ENCODE data around the gene CYSLTR2.

DNA sequence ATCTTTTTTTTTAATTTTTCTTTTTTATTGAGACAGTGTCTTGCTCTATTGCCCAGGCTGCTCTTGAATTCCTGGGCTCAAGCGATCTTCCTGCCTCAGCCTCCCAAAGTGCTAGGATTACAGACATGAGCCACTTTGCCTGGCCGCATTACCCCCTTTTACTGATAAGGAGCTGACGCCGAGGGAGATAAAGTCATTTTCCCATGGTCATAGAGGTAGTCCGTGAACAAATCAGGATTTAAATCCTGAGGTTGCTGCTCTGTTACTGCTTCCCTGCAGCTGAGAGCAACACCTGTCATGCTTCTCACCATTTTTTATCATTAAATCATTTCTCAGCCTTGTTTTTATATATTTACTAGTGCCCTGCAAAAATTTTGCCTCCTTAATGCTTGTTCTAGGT, 7.4 kb downstream of the CYSLTR2 start:
- TF ChIP-seq TAF1 (IDR thresholded peaks at IDR 0.05; ENCODE audit: low read depth), result no peak
- no peak for TF ChIP-seq FOXM1 (IDR thresholded peaks at IDR 0.05; ENCODE audit: borderline replicate concordance, low read depth)
- TF ChIP-seq, protein P1, sequence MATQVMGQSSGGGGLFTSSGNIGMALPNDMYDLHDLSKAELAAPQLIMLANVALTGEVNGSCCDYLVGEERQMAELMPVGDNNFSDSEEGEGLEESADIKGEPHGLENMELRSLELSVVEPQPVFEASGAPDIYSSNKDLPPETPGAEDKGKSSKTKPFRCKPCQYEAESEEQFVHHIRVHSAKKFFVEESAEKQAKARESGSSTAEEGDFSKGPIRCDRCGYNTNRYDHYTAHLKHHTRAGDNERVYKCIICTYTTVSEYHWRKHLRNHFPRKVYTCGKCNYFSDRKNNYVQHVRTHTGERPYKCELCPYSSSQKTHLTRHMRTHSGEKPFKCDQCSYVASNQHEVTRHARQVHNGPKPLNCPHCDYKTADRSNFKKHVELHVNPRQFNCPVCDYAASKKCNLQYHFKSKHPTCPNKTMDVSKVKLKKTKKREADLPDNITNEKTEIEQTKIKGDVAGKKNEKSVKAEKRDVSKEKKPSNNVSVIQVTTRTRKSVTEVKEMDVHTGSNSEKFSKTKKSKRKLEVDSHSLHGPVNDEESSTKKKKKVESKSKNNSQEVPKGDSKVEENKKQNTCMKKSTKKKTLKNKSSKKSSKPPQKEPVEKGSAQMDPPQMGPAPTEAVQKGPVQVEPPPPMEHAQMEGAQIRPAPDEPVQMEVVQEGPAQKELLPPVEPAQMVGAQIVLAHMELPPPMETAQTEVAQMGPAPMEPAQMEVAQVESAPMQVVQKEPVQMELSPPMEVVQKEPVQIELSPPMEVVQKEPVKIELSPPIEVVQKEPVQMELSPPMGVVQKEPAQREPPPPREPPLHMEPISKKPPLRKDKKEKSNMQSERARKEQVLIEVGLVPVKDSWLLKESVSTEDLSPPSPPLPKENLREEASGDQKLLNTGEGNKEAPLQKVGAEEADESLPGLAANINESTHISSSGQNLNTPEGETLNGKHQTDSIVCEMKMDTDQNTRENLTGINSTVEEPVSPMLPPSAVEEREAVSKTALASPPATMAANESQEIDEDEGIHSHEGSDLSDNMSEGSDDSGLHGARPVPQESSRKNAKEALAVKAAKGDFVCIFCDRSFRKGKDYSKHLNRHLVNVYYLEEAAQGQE (IDR thresholded peaks at IDR 0.05; ENCODE audit: low read depth), result no peak
- TF ChIP-seq, protein P2, sequence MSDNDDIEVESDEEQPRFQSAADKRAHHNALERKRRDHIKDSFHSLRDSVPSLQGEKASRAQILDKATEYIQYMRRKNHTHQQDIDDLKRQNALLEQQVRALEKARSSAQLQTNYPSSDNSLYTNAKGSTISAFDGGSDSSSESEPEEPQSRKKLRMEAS (IDR thresholded peaks at IDR 0.05), result no peak
- no peak for TF ChIP-seq RAD21 (IDR thresholded peaks at IDR 0.05; ENCODE audit: low read depth)
- TF ChIP-seq CEBPB (IDR thresholded peaks at IDR 0.05), result no peak
- TF ChIP-seq EP300 (IDR thresholded peaks at IDR 0.05; ENCODE audit: borderline replicate concordance), result no peak
- TF ChIP-seq, protein P3, sequence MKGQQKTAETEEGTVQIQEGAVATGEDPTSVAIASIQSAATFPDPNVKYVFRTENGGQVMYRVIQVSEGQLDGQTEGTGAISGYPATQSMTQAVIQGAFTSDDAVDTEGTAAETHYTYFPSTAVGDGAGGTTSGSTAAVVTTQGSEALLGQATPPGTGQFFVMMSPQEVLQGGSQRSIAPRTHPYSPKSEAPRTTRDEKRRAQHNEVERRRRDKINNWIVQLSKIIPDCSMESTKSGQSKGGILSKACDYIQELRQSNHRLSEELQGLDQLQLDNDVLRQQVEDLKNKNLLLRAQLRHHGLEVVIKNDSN (IDR thresholded peaks at IDR 0.05), result no peak
- TF ChIP-seq CREB1 (IDR thresholded peaks at IDR 0.05; ENCODE audit: low read depth), result no peak
- TF ChIP-seq TEAD4 (IDR thresholded peaks at IDR 0.05), result no peak
- no peak for TF ChIP-seq ZBTB7A (IDR thresholded peaks at IDR 0.05; ENCODE audit: low read depth)
- no peak for TF ChIP-seq TCF12 (IDR thresholded peaks at IDR 0.05; ENCODE audit: low read depth)
- TF ChIP-seq YY1 (IDR thresholded peaks at IDR 0.05; ENCODE audit: low read depth), result no peak
